ENCODE data around the gene BBS9.

DNA sequence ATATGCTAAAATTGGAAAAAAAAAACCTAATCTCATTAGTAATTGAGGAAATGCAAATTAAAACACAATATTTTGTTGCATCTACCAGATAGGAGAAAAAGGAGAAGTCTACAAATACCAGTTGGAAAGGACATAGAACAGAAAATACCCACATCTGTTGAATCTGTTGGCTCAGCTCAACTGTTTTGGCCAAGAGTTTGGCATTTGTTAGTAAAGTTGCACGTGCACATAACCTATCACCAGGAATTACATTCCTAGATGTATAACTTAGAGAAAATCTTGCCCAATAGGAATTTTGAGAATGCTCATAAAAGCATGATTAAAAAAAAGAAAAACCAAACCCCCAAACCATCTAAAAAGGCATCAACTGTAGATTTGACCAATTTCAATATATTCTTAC lies 493.9 kb downstream of the BBS9 start:
- TF ChIP-seq, protein P1, sequence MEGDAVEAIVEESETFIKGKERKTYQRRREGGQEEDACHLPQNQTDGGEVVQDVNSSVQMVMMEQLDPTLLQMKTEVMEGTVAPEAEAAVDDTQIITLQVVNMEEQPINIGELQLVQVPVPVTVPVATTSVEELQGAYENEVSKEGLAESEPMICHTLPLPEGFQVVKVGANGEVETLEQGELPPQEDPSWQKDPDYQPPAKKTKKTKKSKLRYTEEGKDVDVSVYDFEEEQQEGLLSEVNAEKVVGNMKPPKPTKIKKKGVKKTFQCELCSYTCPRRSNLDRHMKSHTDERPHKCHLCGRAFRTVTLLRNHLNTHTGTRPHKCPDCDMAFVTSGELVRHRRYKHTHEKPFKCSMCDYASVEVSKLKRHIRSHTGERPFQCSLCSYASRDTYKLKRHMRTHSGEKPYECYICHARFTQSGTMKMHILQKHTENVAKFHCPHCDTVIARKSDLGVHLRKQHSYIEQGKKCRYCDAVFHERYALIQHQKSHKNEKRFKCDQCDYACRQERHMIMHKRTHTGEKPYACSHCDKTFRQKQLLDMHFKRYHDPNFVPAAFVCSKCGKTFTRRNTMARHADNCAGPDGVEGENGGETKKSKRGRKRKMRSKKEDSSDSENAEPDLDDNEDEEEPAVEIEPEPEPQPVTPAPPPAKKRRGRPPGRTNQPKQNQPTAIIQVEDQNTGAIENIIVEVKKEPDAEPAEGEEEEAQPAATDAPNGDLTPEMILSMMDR (IDR thresholded peaks at IDR 0.05) = no peak
- no peak for TF ChIP-seq POLR2A (IDR thresholded peaks at IDR 0.05)
